GM19395 (cell line): ENCODE measurements around the gene FMO5.

ENCODE experiments used
- ATAC-seq: cut with Tn5 transposase; IDR thresholded peaks from one replicate; pipeline ENCODE4 v1.9.1; 2021; ENCODE audit warnings: mild to moderate bottlenecking, moderate library complexity; ENCODE audit not compliant: unreplicated experiment

FMO5 gene

DNA sequence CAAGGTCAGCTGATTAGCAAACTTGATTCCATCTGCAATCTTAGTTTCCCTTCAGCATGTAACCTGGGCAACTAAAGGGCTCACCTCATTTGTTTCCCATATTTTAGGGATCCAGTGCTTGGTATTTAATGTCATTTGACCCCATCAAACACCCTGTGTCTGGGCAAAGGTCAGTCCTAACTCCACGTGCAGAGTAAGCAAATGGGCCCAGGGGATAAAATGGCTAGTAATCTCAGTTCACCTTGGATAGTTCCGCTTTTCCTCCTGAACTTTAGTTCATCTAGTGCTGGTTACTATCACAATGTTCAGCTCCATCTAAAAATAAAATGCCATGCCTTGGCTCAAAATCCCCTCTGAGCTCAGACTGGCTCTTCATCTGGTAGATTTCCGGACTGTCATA is 72.4 kb downstream of the FMO5 start:
- no peak for ATAC-seq

DNA sequence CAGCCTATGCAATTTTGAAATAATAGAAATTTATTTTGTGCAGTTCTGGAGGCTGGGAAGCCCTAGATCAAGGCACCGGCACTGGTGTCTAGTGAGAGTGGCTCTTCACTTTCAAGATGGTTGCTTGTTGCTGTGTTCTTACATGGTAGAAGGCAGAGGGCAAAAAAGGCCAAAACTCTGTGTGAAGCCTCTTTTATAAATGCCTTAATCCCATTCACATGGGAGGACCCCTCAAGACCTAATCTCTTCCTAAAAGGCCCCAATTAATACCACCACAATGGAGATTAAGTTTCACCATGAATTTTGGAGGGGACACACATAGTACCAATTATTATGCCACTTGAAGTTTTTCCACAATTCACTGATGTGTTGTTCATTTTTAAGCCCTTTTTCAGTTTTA is 73.9 kb downstream of the FMO5 start:
- no peak for ATAC-seq

DNA sequence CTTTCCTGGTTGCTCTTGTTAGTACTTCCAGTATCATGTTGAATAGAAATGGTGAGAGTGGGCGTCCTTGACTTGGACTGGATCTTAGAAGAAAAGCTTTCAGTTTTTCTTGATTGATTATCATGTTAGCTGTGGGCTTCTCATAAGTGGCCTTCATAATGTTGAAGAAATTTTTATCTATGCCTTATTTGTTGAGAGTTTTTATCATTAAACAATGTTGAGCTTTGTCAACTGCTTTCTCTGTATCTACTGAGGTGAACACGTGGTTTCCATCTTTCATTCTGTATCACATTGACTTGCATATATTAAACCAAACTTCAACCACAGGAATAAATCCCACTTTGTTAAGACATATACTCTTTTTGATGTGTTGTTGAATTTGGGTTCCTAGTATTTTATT is 82.3 kb downstream of the FMO5 start:
- no peak for ATAC-seq
